T-helper 9 cell (primary cell): Measurements from ENCODE around the gene CBX5.
"Not testable (repeated sequence)": the region's sequence is repeated elsewhere in the genome, so short reads cannot be mapped to it uniquely, and the experiment has no call there.

Source experiments
- DNase-seq: peaks from one replicate; pipeline ENCODE4 v3.0.0-alpha.2; 2020

Gene CBX5

GRCh38 chr12:54294152-54294952 is 14.4 kb upstream of the CBX5 start:
- peak; percentile 41 for DNase-seq

GRCh38 chr12:54292931-54293241 is 13.0 kb upstream of the CBX5 start:
- no peak for DNase-seq

GRCh38 chr12:54292083-54292930 is 12.4 kb upstream of the CBX5 start:
- DNase-seq, result no peak

GRCh38 chr12:54287261-54288157 is 7.6 kb upstream of the CBX5 start:
- DNase-seq, result no peak

- DNase-seq, result no peak
These were observed 6.4 kb upstream of the CBX5 start for GRCh38 chr12:54286042-54287030.

- no peak for DNase-seq
These were observed 5.5 kb upstream of the CBX5 start for GRCh38 chr12:54285150-54286041.

GRCh38 chr12:54284070-54284780 is 4.3 kb upstream of the CBX5 start:
- DNase-seq, result not testable (repeated sequence)

GRCh38 chr12:54282949-54283593 is 3.1 kb upstream of the CBX5 start:
- no peak for DNase-seq

- not testable (repeated sequence) for DNase-seq
These were observed 1.8 kb upstream of the CBX5 start for GRCh38 chr12:54281694-54282093.

- DNase-seq, result not testable (repeated sequence)
These were observed 1.3 kb upstream of the CBX5 start for GRCh38 chr12:54281261-54281638.

GRCh38 chr12:54280468-54281260 is 742 bp upstream of the CBX5 start, which contains the start of gene HNRNPA1:
TSS of gene HNRNPA1 (plus strand) at chr12:54280726. CDS start at chr12:54280808, 82 bp downstream.
- DNase-seq, result peak; percentile 82

- DNase-seq, result no peak
These were observed 693 bp downstream of the CBX5 start for GRCh38 chr12:54279227-54279631.

GRCh38 chr12:54277823-54278276 is 2.1 kb downstream of the CBX5 start:
- no peak for DNase-seq

- no peak for DNase-seq
These were observed 3.6 kb downstream of the CBX5 start for GRCh38 chr12:54276368-54276767.

GRCh38 chr12:54273981-54274380 is 5.9 kb downstream of the CBX5 start:
- DNase-seq, result no peak

GRCh38 chr12:54272214-54272613 is 7.7 kb downstream of the CBX5 start:
- DNase-seq, result no peak

GRCh38 chr12:54270345-54270744 is 9.6 kb downstream of the CBX5 start:
- DNase-seq, result no peak

GRCh38 chr12:54266852-54267251 is 13.1 kb downstream of the CBX5 start:
- no peak for DNase-seq
